CD4-positive, alpha-beta T cell treated with Interleukin-17A for 1 hour (primary cell): ENCODE data around the gene AKAP8.
A peak's percentile ranks its signal among the peaks of the same experiment; 100 is the strongest.
"Not testable (repeated sequence)": the region's sequence is repeated elsewhere in the genome, so short reads cannot be mapped to it uniquely, and the experiment has no call there.

Experiments
- DNase-seq: peaks from one replicate; pipeline ENCODE4 v3.0.0-alpha.2; 2020

AKAP8 gene

DNA sequence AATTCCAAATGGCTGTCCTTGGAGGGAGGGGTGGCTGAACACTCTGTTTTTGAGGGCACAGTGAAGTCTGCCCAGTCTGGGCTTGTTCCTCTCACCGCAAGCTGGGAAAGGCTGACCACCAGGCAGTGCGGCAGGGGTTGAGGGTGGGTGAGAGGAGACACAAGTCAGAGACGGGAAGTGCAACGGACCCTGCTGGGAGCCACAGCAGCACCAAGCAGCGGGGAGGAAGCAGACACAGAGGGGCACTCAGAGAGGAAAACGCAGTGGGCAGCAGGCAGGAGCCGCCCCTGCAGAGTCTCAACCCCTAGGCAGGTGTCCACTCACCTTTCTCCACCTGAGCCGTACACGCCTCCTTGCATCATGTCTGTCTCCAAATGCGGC is 23.6 kb upstream of the AKAP8 start:
- DNase-seq, result no peak

DNA sequence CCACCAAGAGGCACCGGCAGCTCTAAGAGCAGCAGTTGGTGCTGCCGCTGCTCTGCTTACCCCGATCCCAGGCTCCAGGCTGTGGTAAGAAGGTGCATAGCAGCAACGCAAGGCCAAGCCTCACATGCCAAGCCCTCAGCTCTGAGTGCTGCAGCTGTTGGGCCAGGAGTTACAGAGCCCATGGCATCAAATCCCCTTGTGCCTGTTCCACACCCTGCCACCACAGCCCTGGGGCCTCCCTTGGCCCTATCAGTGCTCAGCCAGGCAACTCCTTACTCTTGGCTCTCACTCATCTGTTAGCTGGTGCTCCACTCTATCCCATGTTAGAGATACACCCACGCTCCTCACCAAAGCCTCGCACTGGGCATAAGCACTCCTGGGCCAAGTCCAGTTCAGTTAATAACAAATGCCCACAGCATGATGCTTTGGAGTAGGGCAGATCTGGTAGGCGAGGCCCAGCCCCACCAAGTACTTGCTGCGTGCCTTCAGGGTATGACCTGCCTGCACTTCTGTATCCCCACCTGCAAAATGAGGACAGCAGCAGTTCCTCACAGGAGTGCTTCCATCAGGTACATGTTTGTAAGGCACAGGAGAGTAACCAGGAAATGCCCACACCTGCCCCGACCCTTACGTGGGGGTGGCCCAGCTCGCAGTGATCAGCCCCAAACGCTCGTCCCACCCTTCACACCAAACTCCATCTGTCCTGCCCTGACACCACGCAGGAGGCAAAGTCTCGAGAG is 23.0 kb upstream of the AKAP8 start:
- DNase-seq, result no peak

DNA sequence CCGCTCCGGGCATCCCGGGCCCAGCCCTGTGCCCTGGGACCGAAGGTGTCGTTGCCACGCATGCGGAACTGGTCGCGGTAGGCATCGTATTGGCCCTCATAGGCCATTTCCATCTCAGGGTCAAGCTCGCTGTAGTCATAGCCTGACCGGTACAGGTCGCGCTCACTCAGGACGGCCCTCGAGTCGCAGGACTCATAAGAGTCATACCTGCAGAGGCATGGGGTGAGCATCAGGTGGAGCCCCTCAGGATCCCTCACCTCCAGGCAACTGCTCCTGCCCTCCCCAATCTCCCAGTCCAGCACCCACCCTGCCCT is 21.8 kb upstream of the AKAP8 start:
- DNase-seq, result no peak

DNA sequence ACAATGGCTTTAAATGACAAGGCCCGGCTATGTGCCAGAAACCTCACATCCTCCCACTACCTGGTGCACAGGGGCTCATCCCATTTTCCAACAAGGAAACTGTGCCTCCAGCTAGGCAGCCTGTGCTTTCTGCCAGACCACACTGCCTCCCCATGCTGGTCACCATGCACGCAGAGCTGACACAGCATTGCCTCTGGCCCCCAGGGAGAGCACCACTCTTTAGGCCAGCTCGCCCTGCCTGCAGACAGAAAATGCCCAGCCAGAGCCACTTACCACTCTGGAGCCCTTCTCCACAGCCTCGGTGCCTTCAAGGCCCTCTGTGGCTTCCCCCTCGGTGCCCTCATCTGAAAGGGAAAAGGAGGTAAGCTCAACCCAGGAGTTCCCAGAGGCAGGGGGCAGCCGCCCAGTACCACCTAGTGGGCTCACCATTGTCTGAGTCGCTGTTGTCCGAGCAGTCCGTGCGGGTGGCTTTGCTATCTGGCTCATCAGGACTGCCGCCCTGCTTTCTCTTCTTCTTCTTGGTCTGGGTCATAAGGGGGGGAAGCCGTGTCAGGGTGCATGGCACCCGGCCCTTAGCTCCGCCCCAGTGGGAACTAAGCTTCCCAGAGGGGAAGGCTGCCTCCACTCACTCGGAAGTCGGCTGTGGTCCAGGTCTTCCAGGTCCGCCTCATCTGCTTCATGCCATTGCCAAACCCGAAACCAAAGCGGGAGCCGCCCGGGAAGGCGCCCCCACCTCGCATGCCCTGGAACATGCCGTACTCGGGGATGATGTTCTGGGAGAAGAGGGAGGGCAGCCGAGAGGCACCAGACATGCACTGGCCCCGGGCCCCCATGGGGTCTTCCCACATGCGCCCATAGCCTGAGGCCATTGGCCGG is 21.2 kb upstream of the AKAP8 start:
- DNase-seq, result no peak

DNA sequence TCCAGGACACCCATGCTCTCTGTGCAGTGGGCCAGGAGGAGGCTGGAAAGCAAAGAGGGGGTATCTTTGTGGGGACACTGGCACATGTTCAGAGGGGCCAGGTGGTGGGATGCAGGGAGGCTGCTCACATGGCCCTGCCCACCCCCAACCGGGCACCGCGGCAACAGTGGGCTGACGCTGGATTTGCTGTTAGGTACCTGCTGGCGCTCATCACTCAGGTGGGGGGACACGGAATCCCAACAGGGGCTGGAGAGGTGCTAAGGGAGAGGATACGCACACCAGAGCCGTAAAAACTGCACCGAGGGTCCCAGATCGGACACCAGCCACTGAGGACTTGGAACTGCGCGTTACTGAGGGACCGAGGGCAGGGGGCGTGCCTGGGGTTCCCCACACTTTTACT is 20.0 kb upstream of the AKAP8 start:
- DNase-seq, result no peak

DNA sequence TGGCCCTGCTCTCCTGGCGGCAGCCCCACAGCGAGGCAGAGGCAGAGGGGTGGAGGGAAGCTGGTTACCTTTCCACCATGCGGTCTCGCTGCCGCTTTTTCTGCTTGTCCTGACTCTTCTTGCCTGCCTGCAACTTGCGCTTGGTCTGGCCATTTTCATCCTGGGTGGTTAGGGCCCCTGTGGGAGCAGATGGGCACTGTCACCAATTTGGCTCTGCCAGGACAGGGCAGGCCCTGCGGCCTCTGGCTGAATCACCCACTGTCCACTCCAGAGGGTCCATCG is 19.6 kb upstream of the AKAP8 start:
- no peak for DNase-seq

DNA sequence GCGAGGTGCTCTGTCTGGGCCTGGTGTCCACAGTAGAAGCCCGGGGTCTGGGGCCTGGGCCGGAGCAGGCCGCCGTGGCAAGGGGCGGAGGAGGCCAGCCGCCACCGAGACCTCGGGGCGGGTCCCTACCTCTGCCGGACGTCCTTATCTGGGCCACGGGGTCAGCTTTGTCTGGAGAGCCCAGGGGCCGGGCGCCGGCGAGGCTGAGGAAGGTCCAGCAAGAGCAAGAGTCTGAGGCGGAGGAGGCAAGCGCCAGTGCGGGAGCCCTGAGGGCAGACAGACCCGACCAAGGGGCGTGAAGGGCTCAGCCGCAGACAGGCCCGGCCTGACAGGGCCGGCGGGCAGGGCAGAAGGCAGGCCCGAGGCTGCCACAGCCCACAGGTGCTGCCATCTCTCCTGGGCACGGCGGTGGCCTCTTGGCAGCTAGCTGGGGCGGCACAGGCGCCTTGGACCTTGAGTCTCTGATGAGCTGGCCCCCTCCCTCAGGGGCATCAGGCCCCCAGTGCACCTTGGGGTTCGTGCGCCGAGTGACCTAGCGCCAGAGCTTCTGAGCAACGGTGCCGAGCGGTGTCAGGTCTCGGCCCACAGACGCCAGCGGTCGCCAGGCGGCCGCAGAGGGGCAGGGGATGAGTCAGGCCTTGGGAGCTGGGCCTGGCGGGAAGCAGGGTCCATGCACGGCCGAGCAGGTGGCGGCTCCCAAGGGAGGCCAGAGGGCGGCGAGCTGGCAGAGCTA is 19.1 kb upstream of the AKAP8 start:
- no peak for DNase-seq

DNA sequence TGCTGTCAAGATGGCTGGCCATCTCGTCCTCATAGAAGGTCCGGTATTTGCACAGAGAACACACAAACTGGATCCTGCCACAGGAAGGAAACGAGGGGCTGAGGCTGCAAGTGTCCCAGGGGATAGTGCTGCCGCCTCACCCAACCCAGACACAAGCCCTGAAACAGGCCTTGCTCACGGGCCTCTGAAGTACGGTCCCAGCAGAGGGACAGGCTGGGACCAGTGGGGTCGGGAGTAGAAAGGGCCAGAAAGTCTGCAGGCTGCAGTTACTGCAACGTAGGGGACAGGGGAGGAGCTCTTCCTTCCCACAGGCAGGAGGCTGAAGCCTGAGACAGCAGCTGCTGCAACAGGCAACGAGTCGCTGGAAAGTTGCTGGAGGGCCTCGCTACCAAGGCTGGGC is 18.2 kb upstream of the AKAP8 start:
- DNase-seq, result no peak

DNA sequence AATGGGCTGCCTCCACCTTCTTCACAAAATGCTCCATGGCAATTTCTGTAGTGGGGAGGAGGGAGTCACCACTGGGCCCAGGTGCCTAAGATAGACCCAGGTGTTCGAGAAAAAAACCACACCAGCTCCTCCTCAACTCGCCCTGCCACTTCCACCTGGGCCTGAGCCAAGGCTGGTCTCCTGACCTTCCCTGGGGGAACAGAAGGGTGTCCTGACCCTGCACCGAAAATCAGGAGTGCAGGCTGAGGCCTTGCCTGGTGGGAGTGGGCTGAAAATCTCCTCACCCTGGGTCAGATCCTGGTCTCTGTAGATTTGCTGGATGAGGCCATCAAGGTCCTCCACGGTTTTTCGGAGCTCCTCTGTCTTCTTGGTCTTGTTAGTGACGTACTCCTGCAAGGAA is 17.6 kb upstream of the AKAP8 start:
- no peak for DNase-seq

DNA sequence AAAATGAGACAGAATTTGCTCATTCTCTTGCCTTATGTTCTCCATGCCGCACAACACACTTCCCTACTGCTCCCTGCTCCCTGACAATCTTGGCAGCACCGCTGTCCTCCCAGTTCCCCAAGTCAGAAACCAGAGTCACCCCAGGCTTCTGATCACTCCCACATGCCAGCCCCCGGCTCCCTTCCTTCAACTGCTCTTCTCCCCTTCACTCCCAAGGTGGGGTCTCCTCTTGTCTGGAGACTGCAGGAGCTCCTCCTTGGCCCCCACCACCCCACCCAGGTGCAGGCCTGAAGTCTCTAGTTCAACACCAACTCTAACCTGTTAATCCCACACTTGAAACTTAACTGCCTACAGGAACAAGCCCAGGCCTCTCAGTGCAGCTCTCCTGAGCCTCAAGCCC is 16.8 kb upstream of the AKAP8 start:
- DNase-seq, result no peak

DNA sequence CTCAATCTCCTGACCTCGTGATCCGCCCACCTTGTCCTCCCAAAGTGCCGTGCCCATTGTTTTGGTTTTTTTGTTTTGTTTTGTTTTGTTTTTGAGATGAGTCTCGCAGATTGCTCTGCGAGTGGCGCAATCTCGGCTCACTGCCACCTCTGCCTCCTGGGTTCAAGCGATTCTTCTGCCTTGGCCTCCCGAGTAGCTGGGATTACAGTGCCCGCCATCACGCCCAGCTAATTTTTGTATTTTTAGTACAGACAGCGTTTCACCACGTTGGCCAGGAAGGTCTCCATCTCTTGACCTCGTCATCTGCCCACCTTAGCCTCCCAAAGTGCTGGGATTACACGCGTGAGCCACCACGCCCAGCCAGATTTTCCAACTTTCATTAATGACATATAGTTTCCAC is 15.7 kb upstream of the AKAP8 start:
- not testable (repeated sequence) for DNase-seq

DNA sequence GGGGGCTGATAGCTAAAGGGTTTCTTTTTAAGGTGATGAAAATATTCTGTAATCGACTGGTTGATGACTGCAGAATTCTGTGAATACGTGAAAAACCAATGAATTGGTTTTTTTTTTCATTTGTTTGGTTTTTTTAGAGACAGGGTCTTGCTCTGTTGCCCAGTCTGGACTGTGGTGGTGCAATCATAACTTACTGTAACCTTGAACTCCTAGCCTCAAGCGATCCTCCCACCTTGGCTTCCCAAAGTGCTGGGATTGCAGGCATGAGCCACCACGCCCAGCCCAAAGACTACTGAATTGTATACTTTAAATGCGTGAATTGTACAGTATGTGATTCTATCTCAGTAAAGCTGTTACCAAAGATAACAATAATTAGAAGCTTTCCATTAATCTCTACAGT is 14.8 kb upstream of the AKAP8 start:
- no peak for DNase-seq

DNA sequence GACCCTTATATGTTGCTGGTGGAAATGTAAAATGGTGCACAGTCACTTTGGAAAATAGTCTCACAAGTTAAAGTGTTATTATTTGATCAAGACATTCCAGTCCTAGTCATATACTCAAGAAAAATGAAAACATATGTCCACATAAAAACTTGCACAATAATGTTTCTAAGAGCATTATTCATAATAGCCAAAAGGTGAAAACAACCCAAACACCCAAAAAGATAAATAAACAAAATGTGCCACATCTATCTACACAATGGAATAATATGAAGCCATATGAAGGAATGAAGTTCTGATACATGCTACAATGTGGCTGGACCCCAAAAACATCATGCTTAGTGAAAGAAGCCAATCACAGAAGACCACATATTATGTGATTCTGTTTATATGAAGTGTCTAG is 14.4 kb upstream of the AKAP8 start:
- DNase-seq, result no peak

DNA sequence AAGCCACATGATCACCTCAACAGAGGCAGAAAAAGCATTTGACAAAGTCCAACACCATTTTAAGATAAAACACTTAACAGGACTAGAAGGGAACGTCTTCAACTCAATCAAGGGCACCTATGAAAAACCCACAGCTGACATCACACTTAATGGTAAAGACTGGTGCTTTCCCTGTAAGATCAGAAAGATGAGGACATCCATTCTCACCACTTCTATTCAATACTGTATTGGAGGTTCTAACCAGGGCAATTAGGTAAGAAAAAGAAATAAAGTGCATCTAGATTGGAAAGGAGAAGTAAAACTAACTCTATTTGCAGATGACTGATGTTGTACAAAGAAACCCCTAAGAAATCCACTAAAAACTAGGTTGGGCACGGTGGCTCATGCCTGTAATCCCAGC is 11.2 kb upstream of the AKAP8 start:
- no peak for DNase-seq

DNA sequence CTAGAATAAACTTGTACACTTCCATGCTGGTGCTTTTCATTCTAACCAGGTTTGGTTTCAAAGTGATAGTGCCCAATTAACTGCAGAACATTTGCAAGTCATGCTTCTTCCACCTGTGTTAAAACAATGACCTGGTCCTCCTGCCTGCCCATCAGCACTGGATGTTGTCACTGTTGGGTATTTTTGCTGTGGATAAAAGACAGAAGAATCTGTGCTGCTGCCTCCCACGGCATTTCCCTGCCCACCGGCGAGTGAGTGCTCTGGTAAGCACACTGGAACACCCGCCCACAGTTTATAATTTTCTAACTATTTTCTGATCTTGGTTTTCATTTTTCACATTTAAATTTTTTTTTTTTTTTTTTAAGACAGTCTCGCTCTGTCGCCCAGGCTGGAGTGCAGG is 2.3 kb upstream of the AKAP8 start:
- no peak for DNase-seq

DNA sequence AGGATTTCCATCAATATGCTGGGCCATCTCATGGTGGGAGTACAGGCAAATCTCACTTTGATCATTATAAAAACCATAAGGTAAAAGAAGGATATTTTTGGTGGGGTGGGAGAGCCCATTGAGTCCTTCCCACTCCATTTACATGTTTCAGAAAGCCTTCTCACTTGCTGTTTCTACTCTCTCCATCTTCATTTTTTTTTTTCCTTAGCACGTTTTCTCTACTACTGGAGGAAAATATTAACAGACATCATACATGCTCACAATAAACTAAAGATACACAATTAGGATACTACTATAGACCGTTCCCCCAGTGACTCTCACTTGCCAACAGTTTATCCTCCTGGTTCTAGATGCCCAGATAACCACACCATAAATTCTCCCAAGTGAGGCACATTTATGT is 1.8 kb upstream of the AKAP8 start:
- DNase-seq, result no peak

DNA sequence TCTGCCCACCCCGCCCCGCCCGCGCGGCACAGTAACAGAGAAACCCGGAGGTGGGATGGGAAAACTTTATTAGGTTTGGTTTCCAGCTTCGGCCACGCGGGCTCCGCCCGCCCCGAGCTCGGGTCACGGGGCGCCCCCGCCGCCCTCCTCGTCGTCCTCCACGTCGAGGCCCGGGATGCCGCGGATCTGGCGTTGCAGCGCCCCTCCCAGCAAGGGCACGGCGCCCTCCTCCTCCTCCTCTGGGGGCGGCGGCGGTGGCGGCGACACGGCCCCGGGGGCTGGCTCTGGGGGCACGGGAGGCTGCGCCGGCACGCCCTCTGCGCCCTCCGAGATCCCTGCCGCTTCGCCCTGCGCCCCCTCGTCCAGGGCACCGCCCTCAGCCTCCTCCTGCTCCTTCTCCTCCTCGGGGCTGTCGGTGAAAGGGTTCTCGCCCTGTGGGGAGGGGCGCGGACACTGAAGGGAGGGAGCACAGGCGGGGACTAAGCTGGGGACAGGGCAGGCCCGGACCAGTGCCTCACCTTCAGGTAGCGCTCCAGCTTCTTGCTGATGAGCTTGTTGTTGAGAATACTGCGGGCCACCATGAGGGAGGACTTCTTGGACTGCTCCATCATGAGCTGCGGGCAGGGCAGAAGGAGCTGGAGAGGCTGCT is 536 bp upstream of the AKAP8 start:
- no peak for DNase-seq

DNA sequence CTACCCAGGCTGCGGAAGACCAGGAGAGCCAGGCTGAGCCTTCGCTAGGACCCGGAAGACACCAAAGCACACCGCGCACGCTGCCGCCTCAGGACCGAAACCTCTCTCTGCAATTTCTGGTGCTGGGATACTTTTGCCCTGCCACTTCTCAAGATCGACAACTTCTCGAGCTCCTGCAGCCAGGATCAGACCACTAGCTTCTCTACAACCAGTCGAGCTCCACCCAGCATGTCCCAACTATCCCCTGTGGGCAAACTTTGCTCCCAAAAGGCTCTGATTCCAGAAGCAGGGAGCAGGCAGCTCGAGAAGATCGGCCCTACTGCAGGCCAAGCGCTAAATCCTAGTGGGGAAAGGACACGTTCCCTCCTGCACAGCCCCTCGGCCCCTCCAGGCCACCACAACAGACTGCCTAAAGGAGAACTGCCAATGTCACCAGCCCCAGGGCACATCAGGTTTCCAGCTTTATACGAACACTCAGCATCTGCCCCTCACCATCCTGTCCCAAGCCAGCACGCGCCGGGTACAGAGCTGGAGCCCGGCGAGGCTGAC is 979 bp downstream of the AKAP8 start:
- DNase-seq, result peak; percentile 56

DNA sequence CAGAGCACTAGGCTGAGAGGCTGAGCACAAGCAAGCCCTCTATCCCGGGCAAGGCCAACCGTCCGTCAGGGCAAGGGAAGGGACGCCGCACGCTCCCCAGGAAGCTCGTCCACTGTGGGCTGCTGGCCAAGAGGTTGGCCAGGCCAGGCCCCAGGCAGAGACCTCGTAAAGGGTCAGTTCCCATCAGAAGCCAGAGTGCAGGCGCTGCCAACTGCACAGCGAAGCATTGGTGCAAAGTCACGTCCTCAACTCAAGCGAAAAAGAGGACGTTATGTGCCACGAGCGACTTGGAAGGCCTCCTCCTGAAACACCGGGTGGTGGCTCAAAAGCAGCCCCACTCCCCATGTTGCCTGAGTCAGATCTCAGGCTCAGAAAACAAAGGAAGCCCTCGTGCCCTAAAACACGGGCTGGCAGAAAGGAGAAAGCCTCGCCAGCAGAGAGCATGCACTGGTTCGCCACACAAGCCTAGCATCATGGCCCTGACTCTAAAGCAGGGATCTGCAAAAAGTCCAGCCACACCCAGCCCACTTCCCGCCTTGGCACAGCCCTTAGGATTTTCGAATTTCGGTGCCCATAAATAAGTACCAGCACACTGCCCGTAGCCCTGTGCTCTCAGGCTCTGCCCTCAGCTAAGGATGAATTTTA is 4.7 kb downstream of the AKAP8 start:
- DNase-seq, result no peak

DNA sequence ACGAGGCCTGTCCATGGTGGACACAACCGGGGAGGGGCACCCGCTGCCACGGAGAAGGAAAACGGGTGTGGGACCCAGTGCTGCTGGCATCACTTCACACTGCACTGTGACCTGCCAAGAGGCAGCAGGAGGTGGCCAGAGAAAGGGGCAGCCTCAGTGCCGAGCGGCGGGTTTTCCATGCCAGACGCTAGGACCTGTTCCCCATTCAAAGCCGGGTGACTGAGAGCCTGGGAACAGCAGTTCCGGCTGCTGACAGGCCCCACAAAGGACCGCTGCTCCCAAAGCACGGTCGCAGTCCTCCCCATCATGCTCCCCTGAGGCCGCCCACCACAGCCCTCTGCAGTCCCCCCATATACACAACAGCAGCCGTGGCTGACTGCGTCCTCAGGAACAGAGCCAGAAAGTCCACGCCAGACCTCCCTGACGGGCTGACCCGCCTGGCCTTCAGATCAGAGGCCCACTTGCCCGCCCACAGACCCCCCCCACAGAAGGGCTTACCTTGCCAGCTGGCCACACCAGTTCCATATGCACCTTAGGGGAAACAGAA is 5.4 kb downstream of the AKAP8 start:
- DNase-seq, result no peak

DNA sequence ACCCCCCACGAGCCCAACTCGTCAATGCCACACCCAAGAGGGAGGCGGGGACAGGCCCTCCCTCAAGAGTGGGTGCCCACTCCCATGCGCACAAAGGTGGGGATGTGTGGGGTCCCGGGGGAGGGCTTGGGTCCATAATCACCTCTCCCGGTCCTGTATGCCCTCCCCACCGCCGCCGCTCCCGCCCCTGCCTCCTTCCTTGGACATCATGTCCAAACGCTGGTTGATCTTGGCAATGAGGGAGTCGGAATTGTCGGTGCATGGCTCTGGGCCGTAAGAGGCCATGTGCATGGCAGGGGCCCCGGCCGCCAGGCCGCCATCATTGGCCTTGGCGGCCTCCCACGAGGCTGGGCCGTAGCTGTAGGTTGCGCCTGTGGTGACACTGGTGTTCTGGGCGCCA is 5.9 kb downstream of the AKAP8 start:
- no peak for DNase-seq

DNA sequence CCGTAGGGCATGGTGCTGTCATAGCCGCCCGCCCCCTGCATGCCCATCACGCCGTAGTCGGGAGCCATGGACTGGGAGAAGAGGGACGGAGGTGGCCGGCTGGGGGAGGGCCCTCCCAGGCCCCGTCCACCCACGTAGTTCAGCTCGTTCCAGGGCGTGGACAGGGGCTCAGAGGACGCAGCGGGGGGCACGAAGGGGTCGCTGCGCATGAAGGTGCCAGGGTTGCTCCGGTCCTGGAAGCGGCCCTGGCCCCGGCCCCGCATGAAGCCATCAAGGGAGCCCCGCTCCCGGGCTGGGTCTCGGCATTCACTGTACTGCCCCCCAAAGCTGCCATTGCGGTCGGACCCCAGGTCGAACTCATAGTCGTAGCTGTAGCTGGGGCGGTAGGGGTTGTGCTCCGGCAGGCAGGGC is 6.7 kb downstream of the AKAP8 start:
- DNase-seq, result no peak

DNA sequence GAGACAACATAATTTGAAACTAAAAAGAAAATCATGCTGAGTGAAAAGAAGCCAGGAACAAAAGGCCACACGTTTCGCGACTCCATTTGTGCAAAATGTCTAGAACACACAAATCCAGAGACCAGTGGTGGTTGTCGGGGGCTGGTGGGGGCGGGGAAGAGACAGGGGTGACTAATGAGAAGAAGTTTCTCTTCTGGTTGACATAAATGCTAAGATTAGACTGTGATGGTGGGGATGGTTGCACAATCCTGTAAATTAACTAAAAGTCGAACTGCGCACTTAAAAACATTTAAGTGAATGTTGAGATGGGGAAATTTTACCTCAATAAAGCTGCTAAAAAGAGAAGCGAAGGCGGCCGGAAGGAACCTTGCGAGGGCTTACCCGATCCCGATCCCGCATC is 7.1 kb downstream of the AKAP8 start:
- no peak for DNase-seq
